Midbrain (tissue), 1 donor: ENCODE data around the gene CLDN6.

Experiments used
- DNase-seq: peaks from one replicate; lab custom pipeline; 2025; lab: John Stamatoyannopoulos, UW

The CLDN6 gene

GRCh38 chr16:2971985-2972784, 45.8 kb downstream of the CLDN6 start:
- no peak for DNase-seq

DNA sequence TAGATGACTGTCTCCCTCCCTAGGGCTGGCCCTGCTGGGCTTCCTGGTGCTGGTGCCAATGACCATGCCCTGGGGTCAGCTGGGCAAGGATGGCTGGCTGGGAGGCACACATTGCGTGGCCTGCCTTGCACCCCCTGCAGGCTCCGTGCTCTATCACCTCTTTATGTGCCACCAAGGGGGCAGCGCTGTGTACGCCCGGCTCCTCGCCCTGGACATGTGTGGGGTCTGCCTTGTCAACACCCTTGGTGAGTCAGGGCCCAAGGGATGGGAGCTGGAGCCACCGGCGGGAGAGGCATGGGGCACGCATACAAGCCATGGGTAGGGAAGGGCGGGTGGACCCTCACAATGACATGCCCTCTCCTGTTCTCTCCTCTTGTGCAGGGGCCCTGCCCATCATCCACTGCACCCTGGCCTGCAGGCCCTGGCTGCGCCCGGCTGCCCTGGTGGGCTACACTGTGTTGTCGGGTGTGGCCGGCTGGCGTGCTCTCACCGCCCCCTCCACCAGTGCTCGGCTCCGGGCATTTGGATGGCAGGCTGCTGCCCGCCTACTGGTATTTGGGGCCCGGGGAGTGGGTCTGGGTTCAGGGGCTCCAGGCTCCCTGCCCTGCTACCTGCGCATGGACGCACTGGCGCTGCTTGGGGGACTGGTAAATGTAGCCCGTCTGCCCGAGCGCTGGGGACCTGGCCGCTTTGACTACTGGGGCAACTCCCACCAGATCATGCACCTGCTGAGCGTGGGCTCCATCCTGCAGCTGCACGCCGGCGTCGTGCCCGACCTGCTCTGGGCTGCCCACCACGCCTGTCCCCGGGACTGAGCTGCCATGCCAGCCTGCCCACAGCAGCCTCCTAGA, 46.6 kb downstream of the CLDN6 start:
- DNase-seq: no peak

GRCh38 chr16:2970563-2970962, 47.4 kb downstream of the CLDN6 start:
- no peak for DNase-seq

DNA sequence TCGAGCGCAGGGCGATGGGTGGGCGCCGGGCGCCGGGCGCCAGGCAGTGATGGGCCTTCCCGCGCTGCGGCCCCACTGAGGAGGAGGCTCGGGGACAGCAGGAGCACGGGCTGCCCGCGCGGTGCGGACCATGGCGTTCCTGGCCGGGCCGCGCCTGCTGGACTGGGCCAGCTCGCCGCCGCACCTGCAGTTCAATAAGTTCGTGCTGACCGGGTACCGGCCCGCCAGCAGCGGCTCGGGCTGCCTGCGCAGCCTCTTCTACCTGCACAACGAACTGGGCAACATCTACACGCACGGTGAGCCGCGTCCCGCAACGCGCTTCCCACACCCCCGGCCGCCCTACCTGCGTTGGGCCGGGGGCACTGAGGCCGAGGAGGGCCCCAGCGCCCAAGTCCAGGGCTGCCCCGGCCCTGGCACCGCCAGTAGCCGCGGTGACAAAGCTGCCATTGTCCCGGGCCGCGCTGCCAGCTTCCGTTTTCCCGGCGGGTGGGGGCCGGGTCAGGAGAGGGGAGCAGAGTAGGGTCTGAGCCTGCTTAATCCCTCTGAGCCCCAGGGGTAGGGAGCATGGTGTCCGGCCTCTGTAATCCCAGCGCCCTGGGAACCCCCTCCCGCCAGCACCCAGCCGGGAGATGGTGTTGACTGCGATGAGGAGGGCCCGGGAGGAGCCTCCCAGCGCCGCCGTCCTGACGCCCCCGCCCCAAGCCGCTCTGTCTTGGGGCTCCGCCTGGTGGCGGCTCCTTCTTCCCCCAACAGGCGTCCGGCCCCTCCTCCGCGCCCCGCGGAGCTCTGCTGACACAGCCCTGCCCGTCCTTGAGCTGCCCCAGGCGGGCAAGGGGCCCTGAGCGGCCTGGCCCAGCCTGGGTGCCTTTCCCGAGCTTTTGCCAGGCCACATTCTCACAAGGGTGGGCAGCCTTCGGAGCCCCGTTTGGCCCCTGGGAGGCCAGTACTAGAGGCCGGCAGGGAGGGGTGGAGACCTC, 48.1 kb downstream of the CLDN6 start:
- DNase-seq: peak; percentile 66

DNA sequence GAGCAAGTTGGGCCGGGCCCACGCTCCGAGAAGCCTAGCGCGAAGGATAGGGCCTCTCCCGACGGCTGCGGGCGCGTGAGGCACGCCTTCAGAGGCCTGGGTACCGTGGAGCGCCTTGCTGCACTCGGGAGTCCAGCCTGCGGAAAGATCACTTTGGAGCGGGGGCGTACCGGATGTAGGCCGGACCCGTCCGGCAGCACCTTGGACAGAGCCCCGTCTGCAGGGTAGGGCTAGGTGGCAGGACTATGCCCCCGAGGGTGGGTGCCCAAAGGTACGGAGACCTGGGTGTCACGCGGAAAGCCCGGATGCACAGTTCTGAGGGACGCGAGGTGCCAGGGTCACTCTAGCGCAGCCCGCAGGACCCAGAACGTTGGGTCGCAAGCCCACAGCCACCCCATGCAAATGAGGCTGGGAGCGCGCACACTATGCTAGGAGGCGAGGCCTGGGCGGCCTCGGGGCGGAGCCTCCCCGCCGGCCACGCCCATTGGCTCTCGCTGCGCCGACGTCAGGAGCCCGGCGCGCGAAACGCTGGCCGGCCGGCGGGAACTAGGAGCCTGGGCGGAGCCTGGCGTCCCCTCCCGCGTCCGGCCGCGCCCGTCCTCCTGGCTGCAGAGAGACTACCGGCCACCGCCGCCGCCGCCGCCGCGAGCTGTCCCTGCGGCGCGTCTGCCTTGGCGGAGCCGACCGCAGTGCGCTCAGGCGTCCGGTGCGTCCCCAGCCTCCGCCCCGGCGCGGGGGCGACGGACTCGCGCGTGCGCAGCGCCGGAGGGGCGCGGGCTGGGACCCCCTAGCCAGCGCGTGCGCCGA, 49.0 kb downstream of the CLDN6 start, which contains the start of gene PAQR4:
Gene PAQR4, plus strand, starts transcription at position 611 of the 807 bp plus-strand sequence. CDS start 327 bp downstream, outside the sequence.
- peak; percentile 92 for DNase-seq

DNA sequence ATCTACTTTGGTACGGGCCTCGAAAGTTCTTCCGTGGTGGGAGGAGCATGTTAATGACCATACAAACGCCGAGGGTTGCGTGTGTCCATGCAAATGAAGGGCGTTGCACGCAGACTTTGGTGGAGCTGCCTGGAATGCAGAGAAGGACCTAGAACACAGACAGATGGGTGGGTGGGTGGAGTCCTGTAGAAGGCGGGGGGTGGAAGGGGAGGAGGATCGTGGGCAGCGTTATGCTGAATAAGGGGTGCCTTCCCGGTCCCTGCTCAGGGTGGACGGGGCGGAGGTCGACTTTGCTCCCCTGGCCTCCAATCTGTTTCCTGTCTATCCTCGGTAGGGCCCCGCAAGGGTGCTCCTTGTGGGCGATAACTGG, 49.6 kb downstream of the CLDN6 start:
- no peak for DNase-seq

DNA sequence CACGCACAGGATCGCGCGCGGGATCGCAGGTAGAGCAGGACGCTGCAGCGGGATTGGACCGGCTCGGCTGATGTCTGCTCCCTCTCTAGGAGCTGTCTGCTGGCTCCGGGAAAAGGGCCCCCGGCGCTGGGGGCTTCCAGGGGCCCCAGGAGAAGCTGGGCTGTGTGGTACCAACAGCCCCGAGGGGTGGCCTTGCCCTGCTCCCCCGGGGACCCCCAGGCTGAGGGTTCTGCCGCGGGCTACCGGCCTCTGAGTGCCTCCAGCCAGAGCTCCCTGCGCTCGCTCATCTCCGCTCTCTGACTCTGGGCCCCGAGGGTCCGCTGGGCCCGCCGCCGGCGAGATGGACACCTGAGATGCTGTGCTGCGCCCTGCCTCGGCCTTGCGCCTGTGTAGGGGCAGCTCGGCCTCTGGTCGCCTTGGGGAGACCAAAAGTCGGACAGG, 50.2 kb downstream of the CLDN6 start:
- DNase-seq: no peak

GRCh38 chr16:2967211-2967631, 50.8 kb downstream of the CLDN6 start:
- no peak for DNase-seq

DNA sequence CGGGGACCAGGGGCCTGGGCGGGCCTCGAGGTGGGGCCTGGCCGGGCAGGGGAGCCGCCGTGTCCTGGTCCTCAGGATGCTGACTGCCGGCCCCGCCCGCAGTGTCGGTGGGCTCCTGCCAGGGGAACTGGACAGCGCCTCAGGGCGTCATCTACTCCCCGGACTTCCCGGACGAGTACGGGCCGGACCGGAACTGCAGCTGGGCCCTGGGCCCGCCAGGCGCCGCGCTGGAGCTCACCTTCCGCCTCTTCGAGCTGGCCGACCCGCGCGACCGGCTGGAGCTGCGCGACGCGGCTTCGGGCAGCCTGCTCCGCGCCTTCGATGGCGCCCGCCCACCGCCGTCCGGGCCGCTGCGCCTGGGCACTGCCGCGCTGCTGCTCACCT, 51.2 kb downstream of the CLDN6 start:
- no peak for DNase-seq

GRCh38 chr16:2966043-2966807, 51.8 kb downstream of the CLDN6 start:
- no peak for DNase-seq
